ENCODE measurements around the gene JADE1.

DNA sequence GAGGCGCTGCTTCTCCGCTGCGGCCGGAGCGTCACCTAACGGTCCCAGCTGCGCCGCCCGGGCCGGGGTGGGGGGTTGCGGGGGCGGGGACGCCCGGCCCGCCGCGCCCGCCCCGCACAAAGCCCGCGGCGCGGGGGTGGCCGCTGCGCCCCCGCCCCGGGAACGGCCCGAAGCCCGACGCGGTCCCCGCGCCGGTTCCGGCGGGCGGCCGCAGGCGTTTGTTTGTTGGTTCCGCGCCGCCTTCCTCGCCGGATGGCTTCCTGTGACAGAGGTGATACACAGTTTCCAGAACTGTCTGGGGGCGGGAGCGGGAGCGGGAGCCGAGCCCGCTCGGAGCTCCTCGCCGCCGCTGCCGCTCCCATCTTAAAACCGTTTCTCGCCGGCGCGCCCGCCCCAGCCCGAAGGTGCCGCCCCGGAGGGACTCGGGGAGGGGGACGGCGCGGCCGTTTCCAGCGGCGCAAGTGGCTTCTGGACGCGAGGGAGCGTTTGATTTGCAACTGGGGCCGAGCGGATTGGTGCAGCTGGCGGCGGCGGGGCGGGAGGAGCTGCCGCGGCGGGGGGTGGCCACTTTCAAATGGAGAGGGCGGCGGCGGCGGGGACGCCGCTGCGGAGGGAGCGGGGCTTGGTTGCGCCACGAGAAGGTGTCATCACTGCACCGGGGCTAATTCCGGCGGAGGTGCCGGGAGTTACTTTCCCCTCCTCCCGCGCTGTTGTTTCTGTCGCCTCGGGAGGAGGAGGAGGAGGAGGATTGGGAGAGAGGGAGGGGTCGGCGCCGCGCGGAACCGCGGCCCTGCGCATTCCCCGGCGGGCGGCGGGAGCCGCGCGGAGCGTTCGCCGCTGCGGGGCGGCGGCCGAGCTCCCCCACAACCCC lies 2.3 kb downstream of the JADE1 start:
- peak; percentile 31 for TF ChIP-seq POLR2A (IDR thresholded peaks at IDR 0.05; ENCODE audit: low read length)
- TF ChIP-seq MAX (IDR thresholded peaks at IDR 0.05), result peak; percentile 48; the same call in 1 of the 2 replicates
- no peak for TF ChIP-seq MAZ (IDR thresholded peaks at IDR 0.05; ENCODE audit: borderline replicate concordance, low read depth, low read length)
- TF ChIP-seq, protein P1, sequence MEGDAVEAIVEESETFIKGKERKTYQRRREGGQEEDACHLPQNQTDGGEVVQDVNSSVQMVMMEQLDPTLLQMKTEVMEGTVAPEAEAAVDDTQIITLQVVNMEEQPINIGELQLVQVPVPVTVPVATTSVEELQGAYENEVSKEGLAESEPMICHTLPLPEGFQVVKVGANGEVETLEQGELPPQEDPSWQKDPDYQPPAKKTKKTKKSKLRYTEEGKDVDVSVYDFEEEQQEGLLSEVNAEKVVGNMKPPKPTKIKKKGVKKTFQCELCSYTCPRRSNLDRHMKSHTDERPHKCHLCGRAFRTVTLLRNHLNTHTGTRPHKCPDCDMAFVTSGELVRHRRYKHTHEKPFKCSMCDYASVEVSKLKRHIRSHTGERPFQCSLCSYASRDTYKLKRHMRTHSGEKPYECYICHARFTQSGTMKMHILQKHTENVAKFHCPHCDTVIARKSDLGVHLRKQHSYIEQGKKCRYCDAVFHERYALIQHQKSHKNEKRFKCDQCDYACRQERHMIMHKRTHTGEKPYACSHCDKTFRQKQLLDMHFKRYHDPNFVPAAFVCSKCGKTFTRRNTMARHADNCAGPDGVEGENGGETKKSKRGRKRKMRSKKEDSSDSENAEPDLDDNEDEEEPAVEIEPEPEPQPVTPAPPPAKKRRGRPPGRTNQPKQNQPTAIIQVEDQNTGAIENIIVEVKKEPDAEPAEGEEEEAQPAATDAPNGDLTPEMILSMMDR (IDR thresholded peaks at IDR 0.05), result no peak
- no peak for TF ChIP-seq USF2 (IDR thresholded peaks at IDR 0.05)
- no peak for TF ChIP-seq CHD2 (IDR thresholded peaks at IDR 0.05; ENCODE audit: low read length, partially characterized antibody)
- no peak for TF ChIP-seq KDM5A (IDR thresholded peaks at IDR 0.05)
- peak in 1 of 2 experiments; percentile 40; a peak in 1 of 5 replicates for TF ChIP-seq EP300 (IDR thresholded peaks at IDR 0.05)
- TF ChIP-seq RFX5 (IDR thresholded peaks at IDR 0.05), result no peak
- no peak for TF ChIP-seq RNF2 (IDR thresholded peaks at IDR 0.05; ENCODE audit: borderline replicate concordance, low read depth)
- TF ChIP-seq CEBPB (IDR thresholded peaks at IDR 0.05), result peak; percentile 72 to 86
- no peak for TF ChIP-seq MAFK (IDR thresholded peaks at IDR 0.05; ENCODE audit: partially characterized antibody)
- TF ChIP-seq ZFP36 (IDR thresholded peaks at IDR 0.05; ENCODE audit: borderline replicate concordance, partially characterized antibody), result no peak
- TF ChIP-seq RAD21 (conservative IDR thresholded peaks at IDR 0.05 in 1 of 2, IDR thresholded peaks at IDR 0.05 in 1 of 2), result peak in 1 of 2 experiments; percentile 14; a peak in 1 of 5 replicates
